GM15510 (cell line): Measurements from ENCODE around the gene FMN2.

ENCODE experiments used
- POLR2A ChIP-seq: IDR thresholded peaks from 3 replicates; pipeline ENCODE4 v1.6.1; 2011; ENCODE audit warnings: borderline replicate concordance; ENCODE audit not compliant: insufficient read length; ENCODE audit errors: extremely low read depth

The FMN2 gene

GRCh38 chr1:240413732-240414131 lies 322.0 kb downstream of the FMN2 start:
- no peak for TF ChIP-seq POLR2A

- TF ChIP-seq POLR2A: no peak
Measured at GRCh38 chr1:240414237-240414636, 322.6 kb downstream of the FMN2 start.

GRCh38 chr1:240415532-240415931 lies 323.8 kb downstream of the FMN2 start:
- no peak for TF ChIP-seq POLR2A

GRCh38 chr1:240417317-240417716 lies 325.6 kb downstream of the FMN2 start:
- no peak for TF ChIP-seq POLR2A

GRCh38 chr1:240420766-240421165 lies 329.1 kb downstream of the FMN2 start:
- TF ChIP-seq POLR2A: no peak

- TF ChIP-seq POLR2A: no peak
Measured at GRCh38 chr1:240423246-240423924, 331.7 kb downstream of the FMN2 start.

- TF ChIP-seq POLR2A: no peak
Measured at GRCh38 chr1:240424740-240425464, 333.2 kb downstream of the FMN2 start.

GRCh38 chr1:240426051-240426450 lies 334.4 kb downstream of the FMN2 start:
- no peak for TF ChIP-seq POLR2A

- no peak for TF ChIP-seq POLR2A
Measured at GRCh38 chr1:240435996-240436566, 344.4 kb downstream of the FMN2 start.

GRCh38 chr1:240441669-240442068 lies 350.0 kb downstream of the FMN2 start:
- no peak for TF ChIP-seq POLR2A

- no peak for TF ChIP-seq POLR2A
Measured at GRCh38 chr1:240445369-240445768, 353.7 kb downstream of the FMN2 start.

GRCh38 chr1:240455228-240455821 lies 363.6 kb downstream of the FMN2 start:
- TF ChIP-seq POLR2A: no peak

- TF ChIP-seq POLR2A: no peak
Measured at GRCh38 chr1:240457203-240457602, 365.5 kb downstream of the FMN2 start.

- TF ChIP-seq POLR2A: no peak
Measured at GRCh38 chr1:240462277-240462676, 370.6 kb downstream of the FMN2 start.

- no peak for TF ChIP-seq POLR2A
Measured at GRCh38 chr1:240462766-240463395, 371.2 kb downstream of the FMN2 start.

- no peak for TF ChIP-seq POLR2A
Measured at GRCh38 chr1:240464099-240464498, 372.4 kb downstream of the FMN2 start.

GRCh38 chr1:240465531-240465940 lies 373.9 kb downstream of the FMN2 start:
- no peak for TF ChIP-seq POLR2A
